CD4-positive, alpha-beta memory T cell (primary cell): Measurements from ENCODE around the gene PERM1. TPM values are rescaled to one million over a fixed set of nuclear protein-coding genes. Genes with fewer than 3 reads are reported as not detected.

Source experiments
- CTCF ChIA-PET: fragments of 350-600 bp; sonication (Branson Sonifier 250); formaldehyde crosslinking; loops from one replicate; lab custom pipeline; 2021; ENCODE audit warnings: inconsistent platforms; ENCODE audit not compliant: partially characterized antibody; lab: Charles Lee
- POLR2A ChIA-PET: fragments of 350-600 bp; sonication (Branson Sonifier 250); formaldehyde crosslinking; loops from one replicate; lab custom pipeline; 2021; ENCODE audit not compliant: partially characterized antibody; lab: Charles Lee
- DNase-seq, 5 donors: peaks; one replicate each; pipeline versions ENCODE4 v3.0.0 to v3.0.0-alpha.2; 2020 to 2022; ENCODE audit warnings: mixed read lengths in 1 of 5
- H3K27ac ChIP-seq: one replicate; pipeline ENCODE4 v1.7.0; 2013; ENCODE audit warnings: low read depth, low read length
- H3K27me3 ChIP-seq: 2 replicates; pipeline ENCODE4 v1.7.0; 2013; ENCODE audit warnings: mild to moderate bottlenecking, low read length, moderate library complexity; ENCODE audit not compliant: insufficient read depth
- H3K36me3 ChIP-seq: 2 replicates; pipeline ENCODE4 v1.7.0; 2013; ENCODE audit warnings: mild to moderate bottlenecking, low read length, moderate library complexity; ENCODE audit not compliant: insufficient read depth
- H3K4me1 ChIP-seq: 2 replicates; pipeline ENCODE4 v1.7.0; 2013; ENCODE audit warnings: mild to moderate bottlenecking, low read length, moderate library complexity; ENCODE audit not compliant: insufficient read depth
- H3K4me3 ChIP-seq, 2 donors: one replicate each; pipeline ENCODE4 v1.7.0; 2013; ENCODE audit warnings: low read length in 2 of 2, mild to moderate bottlenecking in 1 of 2
- H3K9me3 ChIP-seq, 2 donors: one replicate each; pipeline ENCODE4 v1.7.0; 2013; ENCODE audit warnings: low read length in 2 of 2, control low read depth in 1 of 2; ENCODE audit not compliant: control insufficient read depth in 1 of 2
- H3K27ac Mint-ChIP-seq, 7 donors: one replicate each; pipeline ENCODE4 v1.8.0; 2020 to 2021; ENCODE audit warnings: mixed read lengths in 7 of 7, mild to moderate bottlenecking in 6 of 7, inconsistent platforms in 3 of 7, moderate library complexity in 3 of 7
- H3K27me3 Mint-ChIP-seq, 2 donors: one replicate each; pipeline ENCODE4 v1.8.0; 2020 to 2021; ENCODE audit warnings: mixed read lengths in 2 of 2
- H3K36me3 Mint-ChIP-seq, 2 donors: one replicate each; pipeline ENCODE4 v1.8.0; 2020 to 2021; ENCODE audit warnings: mixed read lengths in 2 of 2, inconsistent platforms in 1 of 2, mild to moderate bottlenecking in 1 of 2
- H3K4me1 Mint-ChIP-seq, 4 donors: one replicate each; pipeline ENCODE4 v1.8.0; 2020 to 2021; ENCODE audit warnings: mixed read lengths in 4 of 4, mild to moderate bottlenecking in 1 of 4
- H3K4me3 Mint-ChIP-seq, 8 donors: one replicate each; pipeline ENCODE4 v1.8.0; 2020 to 2021; ENCODE audit warnings: mixed read lengths in 8 of 8, mild to moderate bottlenecking in 7 of 8, moderate library complexity in 6 of 8, inconsistent platforms in 3 of 8
- H3K9me3 Mint-ChIP-seq, 8 donors: one replicate each; pipeline ENCODE4 v1.8.0; 2020 to 2021; ENCODE audit warnings: mixed read lengths in 8 of 8, mild to moderate bottlenecking in 5 of 8, inconsistent platforms in 3 of 8, moderate library complexity in 1 of 8
- intact Hi-C: fragments of 100-400 bp; cut with micrococcal nuclease; formaldehyde crosslinking; loops from one replicate; pipeline ENCODE4 v1.15.1; 2023
- polyA plus RNA-seq, 2 donors: library from polyadenylated mRNA; unstranded; fragments of 300-500 nt; fragmentation: Illumina TruSeq; gene quantifications; one replicate each; pipeline ENCODE4 v1.2.3, GENCODE V29; 2021
- total RNA-seq, 2 experiments: library from RNA; stranded (reverse); gene quantifications; one replicate each; pipeline ENCODE4 v1.2.3, GENCODE V29; 2021

The PERM1 gene
- total and polyA plus RNA-seq, 4 experiments from 2014 or later, result 0.16 TPM; not detected in 3

GRCh38 chr1:1024149-1024770 is 42.4 kb upstream of the PERM1 start:
- intact Hi-C loops, result no loop called here
- Mint-ChIP-seq H3K27ac (no peak overlapping the region), H3K4me1 (peaks cover 0 to 13% (median 1%) of the 10 kb centered on the region in 4 donors), H3K36me3 (no peaks in the 10 kb centered on the region), H3K9me3 (peaks cover 0 to 3% (median 0%) of the 10 kb centered on the region in 8 donors), H3K4me3 (no peak overlapping the region), H3K27me3 (peaks cover 2 to 6% of the 10 kb centered on the region in 2 donors)
- Histone ChIP-seq H3K27me3 (no peaks in the 10 kb centered on the region), H3K36me3 (no peaks in the 10 kb centered on the region), H3K4me3 (no peak overlapping the region), H3K4me1 (peaks cover 6% of the 10 kb centered on the region), H3K9me3 (no peaks in the 10 kb centered on the region), H3K27ac (no peak overlapping the region)
- POLR2A ChIA-PET, result interaction anchor here (0.9 kb wide), 1 partner anchor 22 kb away, joined by 3 read pairs; no protein-coding TSS in a partner anchor
- CTCF ChIA-PET, result interaction anchor here (2.3 kb wide), 1 partner anchor 40 kb away, joined by 5 read pairs; no protein-coding TSS in a partner anchor
- no peak for DNase-seq

GRCh38 chr1:1023700-1024099 is 41.8 kb upstream of the PERM1 start:
- H3K27me3 Mint-ChIP-seq, result peaks cover 2 to 6% of the 10 kb centered on the region in 2 donors
- H3K27me3 ChIP-seq, result no peaks in the 10 kb centered on the region
- ChIA-PET CTCF (interaction anchor here (2.3 kb wide), 1 partner anchor 40 kb away, joined by 5 read pairs; no protein-coding TSS in a partner anchor), POLR2A (interaction anchor here (0.9 kb wide), 1 partner anchor 21 kb away, joined by 3 read pairs; no protein-coding TSS in a partner anchor)
- H3K27ac ChIP-seq, result no peak overlapping the region
- no peak for DNase-seq
- H3K4me1 ChIP-seq, result peaks cover 10% of the 10 kb centered on the region
- H3K27ac Mint-ChIP-seq, result peak overlapping the region in 1 of 7 donors; percentile 46
- peaks cover 0 to 3% (median 0%) of the 10 kb centered on the region in 8 donors for H3K9me3 Mint-ChIP-seq
- H3K36me3 Mint-ChIP-seq, result no peaks in the 10 kb centered on the region
- H3K4me3 Mint-ChIP-seq, result no peak overlapping the region
- H3K4me3 ChIP-seq, result no peak overlapping the region
- peaks cover 0 to 13% (median 3%) of the 10 kb centered on the region in 4 donors for H3K4me1 Mint-ChIP-seq
- no peaks in the 10 kb centered on the region for H3K9me3 ChIP-seq
- no peaks in the 10 kb centered on the region for H3K36me3 ChIP-seq
- intact Hi-C loops, result no loop called here

GRCh38 chr1:1022302-1023009 is 40.6 kb upstream of the PERM1 start:
- peaks cover 10% of the 10 kb centered on the region for H3K4me1 ChIP-seq
- H3K27ac ChIP-seq, result no peak overlapping the region
- no peak overlapping the region for H3K4me3 ChIP-seq
- intact Hi-C loops, result no loop called here
- H3K27ac Mint-ChIP-seq, result peak overlapping the region in 3 of 7 donors; percentile 22 to 51 (median 46)
- ChIA-PET POLR2A (interaction anchor here (1.2 kb wide), 1 partner anchor 9 kb away, joined by 3 read pairs; the partner anchor contains the start of gene ISG15), CTCF (interaction anchor here (2.3 kb wide), 1 partner anchor 41 kb away, joined by 5 read pairs; no protein-coding TSS in a partner anchor)
- H3K4me1 Mint-ChIP-seq, result peaks cover 0 to 16% (median 3%) of the 10 kb centered on the region in 4 donors
- peak in 1 of 5 donors; percentile 34 for DNase-seq
- H3K36me3 Mint-ChIP-seq, result no peaks in the 10 kb centered on the region
- H3K27me3 ChIP-seq, result no peaks in the 10 kb centered on the region
- H3K4me3 Mint-ChIP-seq, result peak overlapping the region in 3 of 8 donors; percentile 27 to 76 (median 36)
- no peaks in the 10 kb centered on the region for H3K36me3 ChIP-seq
- peaks cover 2 to 6% of the 10 kb centered on the region in 2 donors for H3K27me3 Mint-ChIP-seq
- H3K9me3 ChIP-seq, result no peaks in the 10 kb centered on the region
- H3K9me3 Mint-ChIP-seq, result peaks cover 0 to 3% (median 0%) of the 10 kb centered on the region in 8 donors

- peak in 1 of 5 donors; percentile 33 for DNase-seq
- no peak overlapping the region for H3K27ac ChIP-seq
- peak overlapping the region in 1 of 7 donors; percentile 38 for H3K27ac Mint-ChIP-seq
- H3K36me3 ChIP-seq, result no peaks in the 10 kb centered on the region
- H3K4me3 ChIP-seq, result no peak overlapping the region
- intact Hi-C loops, result no loop called here
- peaks cover 0 to 3% (median 0%) of the 10 kb centered on the region in 8 donors for H3K9me3 Mint-ChIP-seq
- peaks cover 2 to 21% (median 8%) of the 10 kb centered on the region in 4 donors for H3K4me1 Mint-ChIP-seq
- H3K4me1 ChIP-seq, result peaks cover 10% of the 10 kb centered on the region
- no peaks in the 10 kb centered on the region for H3K27me3 ChIP-seq
- ChIA-PET CTCF (no interaction called here), POLR2A (interaction anchor here (1.2 kb wide), 1 partner anchor 8 kb away, joined by 3 read pairs; the partner anchor contains the start of gene ISG15)
- H3K36me3 Mint-ChIP-seq, result no peaks in the 10 kb centered on the region
- peaks cover 2 to 6% of the 10 kb centered on the region in 2 donors for H3K27me3 Mint-ChIP-seq
- H3K4me3 Mint-ChIP-seq, result peak overlapping the region in 2 of 8 donors; percentile 25 to 36
- no peaks in the 10 kb centered on the region for H3K9me3 ChIP-seq
Observed at GRCh38 chr1:1021920-1022259, 40.0 kb upstream of the PERM1 start.

- Histone ChIP-seq H3K4me3 (no peak overlapping the region), H3K9me3 (no peaks in the 10 kb centered on the region), H3K36me3 (no peaks in the 10 kb centered on the region), H3K4me1 (peaks cover 10% of the 10 kb centered on the region), H3K27ac (no peak overlapping the region), H3K27me3 (no peaks in the 10 kb centered on the region)
- CTCF ChIA-PET, result no interaction called here
- Mint-ChIP-seq H3K27me3 (peaks cover 2 to 6% of the 10 kb centered on the region in 2 donors), H3K36me3 (no peaks in the 10 kb centered on the region), H3K4me1 (peaks cover 2 to 21% (median 8%) of the 10 kb centered on the region in 4 donors), H3K27ac (peak overlapping the region in 1 of 7 donors; percentile 38), H3K4me3 (peak overlapping the region in 4 of 8 donors; percentile 26 to 61 (median 43)), H3K9me3 (peaks cover 0 to 3% (median 0%) of the 10 kb centered on the region in 8 donors)
- DNase-seq, result peak in 1 of 5 donors; percentile 41
- intact Hi-C loops, result no loop called here
- POLR2A ChIA-PET, result interaction anchor here (1.2 kb wide), 1 partner anchor 8 kb away, joined by 3 read pairs; the partner anchor contains the start of gene ISG15
Observed at GRCh38 chr1:1021010-1021919, 39.4 kb upstream of the PERM1 start.

GRCh38 chr1:1020415-1021009 is 38.6 kb upstream of the PERM1 start:
- H3K27ac ChIP-seq, result no peak overlapping the region
- H3K4me1 ChIP-seq, result peaks cover 10% of the 10 kb centered on the region
- H3K36me3 ChIP-seq, result no peaks in the 10 kb centered on the region
- H3K9me3 Mint-ChIP-seq, result no peaks in the 10 kb centered on the region
- intact Hi-C loops, result no loop called here
- H3K9me3 ChIP-seq, result no peaks in the 10 kb centered on the region
- H3K27me3 Mint-ChIP-seq, result peaks cover 2 to 4% of the 10 kb centered on the region in 2 donors
- H3K36me3 Mint-ChIP-seq, result no peaks in the 10 kb centered on the region
- peak overlapping the region in 1 of 8 donors; percentile 41 for H3K4me3 Mint-ChIP-seq
- no peak overlapping the region for H3K27ac Mint-ChIP-seq
- no peaks in the 10 kb centered on the region for H3K27me3 ChIP-seq
- peaks cover 2 to 21% (median 8%) of the 10 kb centered on the region in 4 donors for H3K4me1 Mint-ChIP-seq
- CTCF ChIA-PET, result no interaction called here
- DNase-seq, result peak in 2 of 5 donors; percentile 38 to 57
- H3K4me3 ChIP-seq, result no peak overlapping the region
- POLR2A ChIA-PET, result no interaction called here
